Measurements from ENCODE around the gene TAF4.

DNA sequence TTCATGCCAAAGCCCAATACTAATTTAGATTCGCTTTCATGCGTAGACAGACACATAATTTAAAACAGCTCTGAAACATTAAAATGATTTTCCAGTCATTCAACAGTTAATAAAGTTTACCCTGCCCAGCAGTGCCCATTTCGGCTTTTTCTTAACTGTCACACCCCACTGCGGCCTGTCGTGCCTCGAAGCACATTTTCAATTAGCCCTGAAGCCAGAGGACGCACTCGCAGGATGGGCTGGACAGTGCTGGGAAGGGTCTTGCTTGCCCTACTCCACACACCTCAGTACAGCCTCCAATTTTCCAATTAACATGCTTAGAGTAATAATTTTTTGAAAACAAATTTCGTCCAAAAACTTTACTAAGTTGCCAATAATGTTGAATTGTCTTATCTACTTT, 35.3 kb downstream of the TAF4 start:
- TF ChIP-seq, protein P1, sequence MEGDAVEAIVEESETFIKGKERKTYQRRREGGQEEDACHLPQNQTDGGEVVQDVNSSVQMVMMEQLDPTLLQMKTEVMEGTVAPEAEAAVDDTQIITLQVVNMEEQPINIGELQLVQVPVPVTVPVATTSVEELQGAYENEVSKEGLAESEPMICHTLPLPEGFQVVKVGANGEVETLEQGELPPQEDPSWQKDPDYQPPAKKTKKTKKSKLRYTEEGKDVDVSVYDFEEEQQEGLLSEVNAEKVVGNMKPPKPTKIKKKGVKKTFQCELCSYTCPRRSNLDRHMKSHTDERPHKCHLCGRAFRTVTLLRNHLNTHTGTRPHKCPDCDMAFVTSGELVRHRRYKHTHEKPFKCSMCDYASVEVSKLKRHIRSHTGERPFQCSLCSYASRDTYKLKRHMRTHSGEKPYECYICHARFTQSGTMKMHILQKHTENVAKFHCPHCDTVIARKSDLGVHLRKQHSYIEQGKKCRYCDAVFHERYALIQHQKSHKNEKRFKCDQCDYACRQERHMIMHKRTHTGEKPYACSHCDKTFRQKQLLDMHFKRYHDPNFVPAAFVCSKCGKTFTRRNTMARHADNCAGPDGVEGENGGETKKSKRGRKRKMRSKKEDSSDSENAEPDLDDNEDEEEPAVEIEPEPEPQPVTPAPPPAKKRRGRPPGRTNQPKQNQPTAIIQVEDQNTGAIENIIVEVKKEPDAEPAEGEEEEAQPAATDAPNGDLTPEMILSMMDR (IDR thresholded peaks at IDR 0.05) = no peak
- no peak for TF ChIP-seq POLR2A (IDR thresholded peaks at IDR 0.05)

Measured in body of pancreas (tissue), 4 donors.